Liver (tissue), 9 donors: ENCODE measurements around the gene PNMA6F. TPM values are rescaled to one million over a fixed set of nuclear protein-coding genes. Genes with fewer than 3 reads are reported as not detected.

Experiments used
- DNase-seq: peaks from one replicate; pipeline ENCODE4 v3.0.0-alpha.2; 2017; ENCODE audit warnings: low spot score
- H3K27ac ChIP-seq, 2 donors: one replicate each; pipeline ENCODE4 v1.7.0; 2013; ENCODE audit warnings: inconsistent platforms in 2 of 2, low read length in 2 of 2, control low read depth in 1 of 2, low read depth in 1 of 2, mild to moderate bottlenecking in 1 of 2
- H3K27me3 ChIP-seq, 4 donors: one replicate each; pipeline versions ENCODE4 v1.6.1 to v1.7.0; 2013; ENCODE audit warnings: low read length in 3 of 4, inconsistent platforms in 1 of 4, mild to moderate bottlenecking in 1 of 4, moderate library complexity in 1 of 4; ENCODE audit not compliant: control insufficient read depth in 4 of 4, insufficient read depth in 4 of 4
- H3K36me3 ChIP-seq, 4 donors: one replicate each; pipeline versions ENCODE4 v1.6.1 to v1.7.0; 2013; ENCODE audit warnings: low read length in 3 of 4, mild to moderate bottlenecking in 3 of 4, low read depth in 1 of 4, moderate library complexity in 1 of 4; ENCODE audit not compliant: control insufficient read depth in 4 of 4, insufficient read depth in 3 of 4
- H3K4me1 ChIP-seq, 4 donors: one replicate each; pipeline versions ENCODE4 v1.6.1 to v1.7.0; 2013; ENCODE audit warnings: low read length in 3 of 4, mild to moderate bottlenecking in 3 of 4, moderate library complexity in 1 of 4; ENCODE audit not compliant: control insufficient read depth in 4 of 4, insufficient read depth in 4 of 4
- H3K4me3 ChIP-seq, 3 donors: one replicate each; pipeline versions ENCODE4 v1.6.1 to v1.7.0; 2013; ENCODE audit warnings: low read length in 3 of 3, control low read depth in 1 of 3, low read depth in 1 of 3, mild to moderate bottlenecking in 1 of 3
- H3K9ac ChIP-seq, 2 donors: one replicate each; pipeline ENCODE4 v1.7.0; 2013; ENCODE audit warnings: low read length in 2 of 2, mild to moderate bottlenecking in 2 of 2, moderate library complexity in 2 of 2, control low read depth in 1 of 2, low read depth in 1 of 2
- H3K9me3 ChIP-seq, 4 donors: one replicate each; pipeline versions ENCODE4 v1.6.1 to v1.7.0; 2013; ENCODE audit warnings: low read length in 3 of 4; ENCODE audit not compliant: control insufficient read depth in 4 of 4
- CTCF ChIP-seq: fragments of 150-350 bp; IDR thresholded peaks from 2 replicates; pipeline ENCODE4 v1.5.1; 2017; ENCODE audit warnings: improper control_type of control experiment, low read depth, low read length; ENCODE audit not compliant: missing input control
- EGR1 ChIP-seq, 2 donors: IDR thresholded peaks; 2 replicates each; pipeline ENCODE4 v1.6.1; 2016 to 2018; ENCODE audit warnings: antibody characterized with exemption in 2 of 2, low read depth in 2 of 2
- FOXA2 ChIP-seq: IDR thresholded peaks from 2 replicates; pipeline ENCODE4 v1.6.1; 2016; ENCODE audit warnings: antibody characterized with exemption
- GABPA ChIP-seq, 2 donors: IDR thresholded peaks in 1 of 2; conservative IDR thresholded peaks in 1 of 2; 2 replicates each; pipeline ENCODE4 v1.6.1; 2016; ENCODE audit warnings: antibody characterized with exemption in 2 of 2, mild to moderate bottlenecking in 1 of 2, moderate library complexity in 1 of 2
- HNF4A ChIP-seq, 2 donors: conservative IDR thresholded peaks; 2 replicates each; pipeline ENCODE4 v1.6.1; 2016; ENCODE audit warnings: antibody characterized with exemption in 2 of 2, mild to moderate bottlenecking in 2 of 2
- HNF4G ChIP-seq: IDR thresholded peaks from 2 replicates; pipeline ENCODE4 v1.6.1; 2016; ENCODE audit warnings: antibody characterized with exemption
- JUND ChIP-seq, 2 donors: IDR thresholded peaks; 2 replicates each; pipeline ENCODE4 v1.6.1; 2016; ENCODE audit warnings: antibody characterized with exemption in 2 of 2
- NR2F2 ChIP-seq: IDR thresholded peaks from 2 replicates; pipeline ENCODE4 v1.6.1; 2016; ENCODE audit warnings: antibody characterized with exemption
- RXRA ChIP-seq, 2 donors: IDR thresholded peaks; 2 replicates each; pipeline ENCODE4 v1.6.1; 2017 to 2018; ENCODE audit warnings: antibody characterized with exemption in 2 of 2, mild to moderate bottlenecking in 1 of 2
- TAF1 ChIP-seq: conservative IDR thresholded peaks from 2 replicates; pipeline ENCODE4 v1.6.1; 2016; ENCODE audit warnings: antibody characterized with exemption, mild to moderate bottlenecking
- YY1 ChIP-seq: IDR thresholded peaks from 2 replicates; pipeline ENCODE4 v1.6.1; 2016; ENCODE audit warnings: antibody characterized with exemption, mild to moderate bottlenecking
- WGBS: extraction: QIAGEN DNeasy Blood & Tissue Kit; methylation state at CpG from one replicate; pipeline ENCODE4 v1.1.7; 2013; 5-methylcytosine and 5-hydroxymethylcytosine counted together
- polyA plus RNA-seq, 2 donors: library from polyadenylated mRNA; stranded (reverse) in 1 of 2; unstranded in 1 of 2; fragments of 200-250 nt in 1 of 2; fragments of >200 nt in 1 of 2; fragmentation: Nextera tagmentation in 1 of 2; extraction: Ambion mirVana in 1 of 2; gene quantifications; one replicate each; pipeline versions ENCODE4 v1.2.1 to v1.2.3, GENCODE V29; 2013 to 2015
- total RNA-seq, 2 donors: library from RNA; depleted of rRNA; stranded (reverse); fragments of >200 nt; gene quantifications; one replicate each; pipeline ENCODE4 v1.2.3, GENCODE V29; 2014
- TF ChIP-seq, protein P1 (sequence below): IDR thresholded peaks from 2 replicates; pipeline ENCODE4 v1.6.1; 2016; ENCODE audit warnings: antibody characterized with exemption
- TF ChIP-seq, protein P2 (sequence below): IDR thresholded peaks from 2 replicates; pipeline ENCODE4 v1.6.1; 2016; ENCODE audit warnings: antibody characterized with exemption, mild to moderate bottlenecking
- TF ChIP-seq, protein P3 (sequence below): IDR thresholded peaks from 2 replicates; pipeline ENCODE4 v1.6.1; 2016; ENCODE audit warnings: antibody characterized with exemption
- donor health status: healthy.
- donor health status: healthy.
- donor health status: healthy.
- donor health status: healthy.
- donor health status: healthy.

The PNMA6F gene
- total and polyA plus RNA-seq, 4 donors, result not detected

GRCh38 chrX:153343674-153344073 is 22.1 kb upstream of the PNMA6F start:
- no peak for DNase-seq
- TF ChIP-seq FOXA2 (no peak), TAF1 (no peak), HNF4G (no peak)
- TF ChIP-seq, protein P1, sequence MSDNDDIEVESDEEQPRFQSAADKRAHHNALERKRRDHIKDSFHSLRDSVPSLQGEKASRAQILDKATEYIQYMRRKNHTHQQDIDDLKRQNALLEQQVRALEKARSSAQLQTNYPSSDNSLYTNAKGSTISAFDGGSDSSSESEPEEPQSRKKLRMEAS, result no peak
- TF ChIP-seq, protein P2, sequence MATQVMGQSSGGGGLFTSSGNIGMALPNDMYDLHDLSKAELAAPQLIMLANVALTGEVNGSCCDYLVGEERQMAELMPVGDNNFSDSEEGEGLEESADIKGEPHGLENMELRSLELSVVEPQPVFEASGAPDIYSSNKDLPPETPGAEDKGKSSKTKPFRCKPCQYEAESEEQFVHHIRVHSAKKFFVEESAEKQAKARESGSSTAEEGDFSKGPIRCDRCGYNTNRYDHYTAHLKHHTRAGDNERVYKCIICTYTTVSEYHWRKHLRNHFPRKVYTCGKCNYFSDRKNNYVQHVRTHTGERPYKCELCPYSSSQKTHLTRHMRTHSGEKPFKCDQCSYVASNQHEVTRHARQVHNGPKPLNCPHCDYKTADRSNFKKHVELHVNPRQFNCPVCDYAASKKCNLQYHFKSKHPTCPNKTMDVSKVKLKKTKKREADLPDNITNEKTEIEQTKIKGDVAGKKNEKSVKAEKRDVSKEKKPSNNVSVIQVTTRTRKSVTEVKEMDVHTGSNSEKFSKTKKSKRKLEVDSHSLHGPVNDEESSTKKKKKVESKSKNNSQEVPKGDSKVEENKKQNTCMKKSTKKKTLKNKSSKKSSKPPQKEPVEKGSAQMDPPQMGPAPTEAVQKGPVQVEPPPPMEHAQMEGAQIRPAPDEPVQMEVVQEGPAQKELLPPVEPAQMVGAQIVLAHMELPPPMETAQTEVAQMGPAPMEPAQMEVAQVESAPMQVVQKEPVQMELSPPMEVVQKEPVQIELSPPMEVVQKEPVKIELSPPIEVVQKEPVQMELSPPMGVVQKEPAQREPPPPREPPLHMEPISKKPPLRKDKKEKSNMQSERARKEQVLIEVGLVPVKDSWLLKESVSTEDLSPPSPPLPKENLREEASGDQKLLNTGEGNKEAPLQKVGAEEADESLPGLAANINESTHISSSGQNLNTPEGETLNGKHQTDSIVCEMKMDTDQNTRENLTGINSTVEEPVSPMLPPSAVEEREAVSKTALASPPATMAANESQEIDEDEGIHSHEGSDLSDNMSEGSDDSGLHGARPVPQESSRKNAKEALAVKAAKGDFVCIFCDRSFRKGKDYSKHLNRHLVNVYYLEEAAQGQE, result no peak
- no peaks in the 10 kb centered on the region for H3K9me3 ChIP-seq
- H3K36me3 ChIP-seq, result peaks cover 7 to 33% (median 11%) of the 10 kb centered on the region in 4 donors
- H3K27me3 ChIP-seq, result no peaks in the 10 kb centered on the region
- no peak overlapping the region for H3K27ac ChIP-seq
- no peak overlapping the region for H3K9ac ChIP-seq
- 93% methylated on average over 2 of the region's 2 CpGs for WGBS
- H3K4me1 ChIP-seq, result no peaks in the 10 kb centered on the region
- no peak overlapping the region for H3K4me3 ChIP-seq

DNA sequence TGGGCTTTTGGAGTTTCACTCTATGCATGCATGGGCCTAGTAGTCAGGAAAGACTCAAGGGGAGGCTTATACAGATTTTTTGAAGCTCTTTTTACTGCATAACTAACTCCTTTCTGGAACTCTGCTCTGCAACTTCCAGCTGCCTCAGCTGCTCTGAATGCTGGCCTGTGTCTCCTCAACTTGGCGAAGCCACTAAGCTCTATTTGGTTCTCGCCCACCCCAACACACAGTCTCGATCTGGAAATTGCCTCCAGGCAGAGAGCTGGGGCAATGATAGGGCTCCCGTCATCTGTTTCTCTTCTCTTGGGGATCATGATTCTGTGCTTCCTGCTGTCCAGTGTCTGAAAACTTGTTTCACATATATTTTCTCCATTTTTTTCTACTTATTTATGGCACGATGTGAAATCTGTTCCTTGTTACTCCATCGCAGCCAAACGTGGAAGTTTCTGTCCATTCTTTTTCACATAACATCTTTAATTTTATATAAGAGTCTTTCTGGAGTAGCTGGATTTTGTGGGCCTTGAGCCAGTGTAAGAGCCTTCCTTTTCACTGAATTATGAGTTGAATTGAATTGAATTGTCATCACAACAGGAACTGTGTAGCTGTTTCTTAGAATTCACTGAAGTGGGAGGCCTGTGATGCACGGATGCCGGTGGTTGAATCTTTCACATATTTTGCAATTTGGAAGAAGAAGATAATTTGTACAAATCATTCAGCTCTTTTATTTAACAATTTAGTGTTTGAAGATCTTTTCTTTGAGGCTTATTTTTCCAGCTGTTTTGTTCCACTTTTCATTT is 21.4 kb upstream of the PNMA6F start:
- peaks cover 2 to 29% (median 11%) of the 10 kb centered on the region in 4 donors for H3K36me3 ChIP-seq
- DNase-seq, result no peak
- no peak overlapping the region for H3K4me3 ChIP-seq
- WGBS, result 90% methylated on average over 9 of the region's 9 CpGs
- H3K9me3 ChIP-seq, result no peaks in the 10 kb centered on the region
- no peak overlapping the region for H3K9ac ChIP-seq
- no peak overlapping the region for H3K27ac ChIP-seq
- no peaks in the 10 kb centered on the region for H3K27me3 ChIP-seq
- no peak for TF ChIP-seq YY1
- no peak for TF ChIP-seq FOXA2
- TF ChIP-seq TAF1, result no peak
- H3K4me1 ChIP-seq, result no peaks in the 10 kb centered on the region

DNA sequence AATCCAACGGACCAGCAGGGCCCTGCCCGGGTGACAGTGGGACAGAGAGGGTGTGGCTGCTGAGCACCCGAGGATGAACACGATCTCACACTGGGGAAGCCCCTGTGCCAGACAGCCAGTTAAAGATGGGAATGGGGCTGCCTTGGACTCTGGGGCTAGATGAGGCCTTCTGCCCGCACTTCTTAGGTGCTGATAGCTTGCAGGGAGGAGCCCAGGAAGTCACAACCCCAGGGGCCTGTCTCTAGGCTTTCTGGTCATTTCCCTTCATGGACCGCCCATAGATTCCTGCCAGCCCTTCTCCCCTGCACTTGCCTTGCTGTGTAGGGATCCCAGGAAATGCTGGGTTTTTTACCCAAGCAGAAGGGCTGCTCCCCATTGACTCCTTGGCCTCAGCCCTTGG is 18.5 kb upstream of the PNMA6F start:
- H3K9me3 ChIP-seq, result no peaks in the 10 kb centered on the region
- no peak overlapping the region for H3K9ac ChIP-seq
- no peaks in the 10 kb centered on the region for H3K27me3 ChIP-seq
- H3K27ac ChIP-seq, result no peak overlapping the region
- TF ChIP-seq CTCF, result no peak
- TF ChIP-seq GABPA (IDR thresholded peaks at IDR 0.05 in 1 of 2, conservative IDR thresholded peaks at IDR 0.05 in 1 of 2), result no peak
- TF ChIP-seq, protein P3, sequence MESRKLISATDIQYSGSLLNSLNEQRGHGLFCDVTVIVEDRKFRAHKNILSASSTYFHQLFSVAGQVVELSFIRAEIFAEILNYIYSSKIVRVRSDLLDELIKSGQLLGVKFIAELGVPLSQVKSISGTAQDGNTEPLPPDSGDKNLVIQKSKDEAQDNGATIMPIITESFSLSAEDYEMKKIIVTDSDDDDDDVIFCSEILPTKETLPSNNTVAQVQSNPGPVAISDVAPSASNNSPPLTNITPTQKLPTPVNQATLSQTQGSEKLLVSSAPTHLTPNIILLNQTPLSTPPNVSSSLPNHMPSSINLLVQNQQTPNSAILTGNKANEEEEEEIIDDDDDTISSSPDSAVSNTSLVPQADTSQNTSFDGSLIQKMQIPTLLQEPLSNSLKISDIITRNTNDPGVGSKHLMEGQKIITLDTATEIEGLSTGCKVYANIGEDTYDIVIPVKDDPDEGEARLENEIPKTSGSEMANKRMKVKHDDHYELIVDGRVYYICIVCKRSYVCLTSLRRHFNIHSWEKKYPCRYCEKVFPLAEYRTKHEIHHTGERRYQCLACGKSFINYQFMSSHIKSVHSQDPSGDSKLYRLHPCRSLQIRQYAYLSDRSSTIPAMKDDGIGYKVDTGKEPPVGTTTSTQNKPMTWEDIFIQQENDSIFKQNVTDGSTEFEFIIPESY, result no peak
- TF ChIP-seq EGR1 (IDR thresholded peaks at IDR 0.05; ENCODE audit: low read depth in 2 of 2), result no peak
- TF ChIP-seq RXRA (IDR thresholded peaks at IDR 0.05), result no peak
- TF ChIP-seq YY1, result no peak
- TF ChIP-seq JUND (IDR thresholded peaks at IDR 0.05), result no peak
- no peak for TF ChIP-seq TAF1
- TF ChIP-seq NR2F2, result no peak
- TF ChIP-seq HNF4A (conservative IDR thresholded peaks at IDR 0.05), result no peak
- peaks cover 0 to 7% (median 3%) of the 10 kb centered on the region in 4 donors for H3K4me1 ChIP-seq
- no peak for DNase-seq
- H3K36me3 ChIP-seq, result peaks cover 0 to 20% (median 6%) of the 10 kb centered on the region in 4 donors
- no peak overlapping the region for H3K4me3 ChIP-seq
- 97% methylated on average over 6 of the region's 6 CpGs for WGBS
